SK-N-SH treated with all-trans-retinoic acid at 6 μM for 48 hours (cell line): Measurements from ENCODE around the gene ESF1.

Experiments used
- ARNTL ChIP-seq: fragments of 450-650 bp; formaldehyde crosslinking; IDR thresholded peaks from 2 replicates; pipeline ENCODE4 v1.5.0; 2020; ENCODE audit warnings: low read depth, mild to moderate bottlenecking, moderate library complexity, borderline replicate concordance
- CREB5 ChIP-seq: fragments of 250-450 bp; sonication (Bioruptor Pico); IDR thresholded peaks from 2 replicates; pipeline ENCODE4 v1.5.1; 2020; ENCODE audit warnings: low read depth, mild to moderate bottlenecking, moderate library complexity
- CSRNP3 ChIP-seq: fragments of 250-450 bp; sonication (Bioruptor Pico); IDR thresholded peaks from 2 replicates; pipeline ENCODE4 v1.5.1; 2021; ENCODE audit warnings: mild to moderate bottlenecking, moderate library complexity
- OSR1 ChIP-seq: fragments of 250-450 bp; sonication (Bioruptor Pico); IDR thresholded peaks from 2 replicates; pipeline ENCODE4 v1.8.0; 2022; ENCODE audit warnings: moderate library complexity, mild to moderate bottlenecking, inconsistent platforms
- PATZ1 ChIP-seq: fragments of 250-450 bp; sonication (Bioruptor Pico); IDR thresholded peaks from 2 replicates; pipeline ENCODE4 v1.8.0; 2020; ENCODE audit warnings: mild to moderate bottlenecking, moderate library complexity, borderline replicate concordance
- RARB ChIP-seq: fragments of 250-450 bp; sonication (Bioruptor Pico); IDR thresholded peaks from 2 replicates; pipeline ENCODE4 v1.8.0; 2021; ENCODE audit warnings: mild to moderate bottlenecking, moderate library complexity
- ZFP3 ChIP-seq: fragments of 250-450 bp; sonication (Bioruptor Pico); IDR thresholded peaks from 2 replicates; pipeline ENCODE4 v1.5.0; 2020; ENCODE audit warnings: mild to moderate bottlenecking, moderate library complexity

- TF ChIP-seq ZFP3 (CRISPR knock-in tag): no peak
- TF ChIP-seq OSR1 (CRISPR knock-in tag): no peak
- TF ChIP-seq PATZ1 (CRISPR knock-in tag): no peak
- TF ChIP-seq RARB (CRISPR knock-in tag): no peak
- TF ChIP-seq ARNTL: no peak
- no peak for TF ChIP-seq CSRNP3
- no peak for TF ChIP-seq CREB5 (CRISPR knock-in tag)
Measured at GRCh38 chr20:13765299-13765698, 19.4 kb downstream of the ESF1 start.
